ENCODE results near the gene PIAS1.
"Not testable (repeated sequence)": the region's sequence is repeated elsewhere in the genome, so short reads cannot be mapped to it uniquely, and the experiment has no call there.

Gene PIAS1

GRCh38 chr15:68038246-68038645, 15.9 kb upstream of the PIAS1 start:
- no peak for DNase-seq

- DNase-seq, result no peak
These were observed 14.0 kb upstream of the PIAS1 start for GRCh38 chr15:68040144-68040543.

- DNase-seq, result peak; percentile 12
These were observed 11.8 kb upstream of the PIAS1 start for GRCh38 chr15:68042156-68042854.

- DNase-seq, result peak; percentile 11
These were observed 11.3 kb upstream of the PIAS1 start for GRCh38 chr15:68042855-68043222.

GRCh38 chr15:68045289-68046265, 8.5 kb upstream of the PIAS1 start:
- no peak for DNase-seq

GRCh38 chr15:68047826-68048225, 6.3 kb upstream of the PIAS1 start:
- no peak for DNase-seq

GRCh38 chr15:68051109-68051508, 3.0 kb upstream of the PIAS1 start:
- DNase-seq, result no peak

GRCh38 chr15:68051907-68052306, 2.2 kb upstream of the PIAS1 start:
- no peak for DNase-seq

GRCh38 chr15:68052431-68052830, 1.7 kb upstream of the PIAS1 start:
- no peak for DNase-seq

- no peak for DNase-seq
These were observed 1.1 kb upstream of the PIAS1 start for GRCh38 chr15:68053001-68053400.

- DNase-seq, result peak; percentile 14
These were observed 611 bp downstream of the PIAS1 start for GRCh38 chr15:68054628-68055223.

GRCh38 chr15:68055224-68055705, 1.1 kb downstream of the PIAS1 start:
- peak; percentile 12 for DNase-seq

- DNase-seq, result no peak
These were observed 2.2 kb downstream of the PIAS1 start for GRCh38 chr15:68056097-68056865.

GRCh38 chr15:68057034-68057433, 2.9 kb downstream of the PIAS1 start:
- no peak for DNase-seq

GRCh38 chr15:68057758-68058157, 3.6 kb downstream of the PIAS1 start:
- DNase-seq, result no peak

GRCh38 chr15:68058970-68059369, 4.9 kb downstream of the PIAS1 start:
- DNase-seq, result not testable (repeated sequence)

GRCh38 chr15:68059630-68060029, 5.5 kb downstream of the PIAS1 start:
- DNase-seq, result no peak

GRCh38 chr15:68061171-68061570, 7.1 kb downstream of the PIAS1 start:
- no peak for DNase-seq

GRCh38 chr15:68061602-68062001, 7.5 kb downstream of the PIAS1 start:
- no peak for DNase-seq

GRCh38 chr15:68062214-68062613, 8.1 kb downstream of the PIAS1 start:
- DNase-seq, result no peak

GRCh38 chr15:68062946-68063465, 8.9 kb downstream of the PIAS1 start:
- no peak for DNase-seq

- DNase-seq, result no peak
These were observed 9.5 kb downstream of the PIAS1 start for GRCh38 chr15:68063606-68064005.

Data from NCI-H748 treated with DMSO at 0.1 percent for 48 hours (cell line).